ENCODE measurements around the gene NES. TPM values are rescaled to one million over a fixed set of nuclear protein-coding genes. Genes with fewer than 3 reads are reported as not detected.

Gene NES
- total and polyA plus RNA-seq, 2 experiments from 2014 or later = 25.0 to 95.9 TPM

GRCh38 chr1:156654700-156655099 lies 22.5 kb downstream of the NES start:
- TF ChIP-seq EZH2 (IDR thresholded peaks at IDR 0.05; ENCODE audit: low read depth, unreplicated experiment) (peak; percentile 22), ZNF462 (CRISPR knock-in tag; IDR thresholded peaks at IDR 0.05) (no peak)
- peaks cover 36% of the 10 kb centered on the region for H3K4me1 Mint-ChIP-seq
- Histone ChIP-seq H3K27me3 (ENCODE audit: insufficient read depth) (peaks cover 86% of the 10 kb centered on the region), H4K20me1 (replicated peaks; ENCODE audit: insufficient read depth) (no peaks in the 10 kb centered on the region), H3K36me3 (ENCODE audit: insufficient read depth) (no peaks in the 10 kb centered on the region), H3K9me2 (ENCODE audit: insufficient read depth) (no peaks in the 10 kb centered on the region), H3K4me1 (ENCODE audit: insufficient read depth) (peaks cover 17% of the 10 kb centered on the region; the same call in 1 of the 2 replicates), H3K27ac (ENCODE audit: low read depth) (no peak overlapping the region), H3K4me2 (no peak overlapping the region), H3F3A (replicated peaks; ENCODE audit: low read depth) (peaks cover 5% of the 10 kb centered on the region; the same call in 1 of the 2 replicates), H3K4me3 (no peak overlapping the region), H2AFZ (no peak overlapping the region), H3K79me2 (replicated peaks; ENCODE audit: insufficient read depth) (no peaks in the 10 kb centered on the region)
- no peak overlapping the region; the same call in 2 of the 3 replicates for H3K4me3 Mint-ChIP-seq
- no peaks in the 10 kb centered on the region; the same call in 2 of the 3 replicates for H3K9me3 Mint-ChIP-seq
- ATAC-seq (no peak), DNase-seq (ENCODE audit: low spot score) (no peak)
- no peaks in the 10 kb centered on the region; the same call in 2 of the 3 replicates for H3K36me3 Mint-ChIP-seq (ENCODE audit: low read depth)
- H3K27me3 Mint-ChIP-seq (ENCODE audit: insufficient read depth, low read depth, poor library complexity) = peaks cover 42% of the 10 kb centered on the region
- H3K27ac Mint-ChIP-seq = no peak overlapping the region

DNA sequence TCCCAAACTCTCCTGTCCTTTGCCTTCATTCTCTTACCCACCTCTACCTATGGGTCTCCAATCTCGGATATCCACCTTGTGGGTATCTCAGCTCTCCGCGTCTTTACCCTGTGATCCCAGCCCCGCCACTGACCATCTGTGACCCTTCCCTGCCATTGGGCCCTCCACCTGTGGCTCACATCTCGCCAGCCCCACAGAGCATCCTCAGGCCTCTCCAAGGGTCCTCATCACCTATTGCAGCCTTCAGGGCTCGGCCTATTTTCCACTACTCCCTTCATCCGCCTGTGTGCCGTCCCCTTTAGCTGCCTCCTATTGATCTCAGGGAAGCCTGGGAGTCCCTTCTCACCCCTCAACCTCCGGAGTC lies 24.2 kb downstream of the NES start:
- Histone ChIP-seq H3K9me2 (ENCODE audit: insufficient read depth) (no peaks in the 10 kb centered on the region), H2AFZ (no peak overlapping the region), H3K4me3 (no peak overlapping the region), H3K4me1 (ENCODE audit: insufficient read depth) (peaks cover 13% of the 10 kb centered on the region; the same call in 1 of the 2 replicates), H3K27me3 (ENCODE audit: insufficient read depth) (peaks cover 86% of the 10 kb centered on the region), H3F3A (replicated peaks; ENCODE audit: low read depth) (0 out of 2 replicates have a peak, but pooled peaks cover 5% of the 10 kb centered on the region), H3K79me2 (replicated peaks; ENCODE audit: insufficient read depth) (no peaks in the 10 kb centered on the region), H3K4me2 (no peak overlapping the region), H4K20me1 (replicated peaks; ENCODE audit: insufficient read depth) (no peaks in the 10 kb centered on the region), H3K27ac (ENCODE audit: low read depth) (no peak overlapping the region), H3K36me3 (ENCODE audit: insufficient read depth) (no peaks in the 10 kb centered on the region)
- Mint-ChIP-seq H3K9me3 (no peaks in the 10 kb centered on the region; the same call in 2 of the 3 replicates), H3K4me1 (peaks cover 31% of the 10 kb centered on the region), H3K36me3 (ENCODE audit: low read depth) (no peaks in the 10 kb centered on the region; the same call in 2 of the 3 replicates), H3K27me3 (ENCODE audit: insufficient read depth, low read depth, poor library complexity) (peaks cover 35% of the 10 kb centered on the region), H3K27ac (no peak overlapping the region), H3K4me3 (no peak overlapping the region; the same call in 2 of the 3 replicates)
- DNase-seq (ENCODE audit: low spot score) (no peak), ATAC-seq (no peak)
- TF ChIP-seq POLR2AphosphoS5 (IDR thresholded peaks at IDR 0.05; ENCODE audit: low read depth) (no peak), ZNF462 (CRISPR knock-in tag; IDR thresholded peaks at IDR 0.05) (no peak), STAT1 (IDR thresholded peaks at IDR 0.05; ENCODE audit: unreplicated experiment) (no peak), JUNB (IDR thresholded peaks at IDR 0.05; ENCODE audit: unreplicated experiment) (no peak), ZNF114 (CRISPR knock-in tag; IDR thresholded peaks at IDR 0.05) (no peak), ZNF331 (CRISPR knock-in tag; IDR thresholded peaks at IDR 0.05; ENCODE audit: low read depth) (no peak)
